Ascending aorta (tissue), 2 donors: ENCODE data around the gene MED4. TPM values are rescaled to one million over a fixed set of nuclear protein-coding genes. Genes with fewer than 3 reads are reported as not detected.

ENCODE experiments used
- DNase-seq, 2 donors: peaks; one replicate each; pipeline ENCODE4 v3.0.0-alpha.2; 2019; ENCODE audit warnings: low spot score in 2 of 2
- H3K27ac ChIP-seq, 2 donors: fragments of 200-600 bp; sonication (generic); one replicate each; pipeline ENCODE4 v1.5.1; 2016 to 2017; ENCODE audit warnings: mild to moderate bottlenecking in 1 of 2
- H3K27me3 ChIP-seq: fragments of 200-600 bp; sonication (generic); one replicate; pipeline ENCODE4 v1.5.1; 2017
- H3K36me3 ChIP-seq, 2 donors: fragments of 200-600 bp; sonication (generic); one replicate each; pipeline ENCODE4 v1.5.1; 2016
- H3K4me1 ChIP-seq, 2 donors: fragments of 200-600 bp; sonication (generic); one replicate each; pipeline ENCODE4 v1.5.1; 2016 to 2017; ENCODE audit warnings: mild to moderate bottlenecking in 1 of 2
- H3K4me3 ChIP-seq, 2 donors: fragments of 200-600 bp; sonication (generic); one replicate each; pipeline ENCODE4 v1.5.1; 2016 to 2017; ENCODE audit warnings: mild to moderate bottlenecking in 1 of 2
- H3K9me3 ChIP-seq, 2 donors: fragments of 200-600 bp; sonication (generic); one replicate each; pipeline ENCODE4 v1.5.1; 2016
- CTCF ChIP-seq, 3 experiments: fragments of 200-600 bp in 2 of 3; fragments of 450-650 bp in 1 of 3; sonication (generic) in 2 of 3; IDR thresholded peaks; one replicate each; pipeline ENCODE4 v1.5.1; 2016 to 2019; ENCODE audit warnings: antibody characterized with exemption in 3 of 3, mild to moderate bottlenecking in 1 of 3, moderate library complexity in 1 of 3
- intact Hi-C: fragments of 100-400 bp; cut with DNase I; formaldehyde crosslinking; loops from one replicate; pipeline ENCODE4 v1.15.1; 2023
- total RNA-seq: library from RNA; depleted of rRNA; stranded (reverse); fragments of >200 nt; gene quantifications from one replicate; pipeline ENCODE4 v1.1.0, GENCODE V29; 2016

The MED4 gene
- total RNA-seq, 1 donor from 2014 or later: 8.6 TPM

DNA sequence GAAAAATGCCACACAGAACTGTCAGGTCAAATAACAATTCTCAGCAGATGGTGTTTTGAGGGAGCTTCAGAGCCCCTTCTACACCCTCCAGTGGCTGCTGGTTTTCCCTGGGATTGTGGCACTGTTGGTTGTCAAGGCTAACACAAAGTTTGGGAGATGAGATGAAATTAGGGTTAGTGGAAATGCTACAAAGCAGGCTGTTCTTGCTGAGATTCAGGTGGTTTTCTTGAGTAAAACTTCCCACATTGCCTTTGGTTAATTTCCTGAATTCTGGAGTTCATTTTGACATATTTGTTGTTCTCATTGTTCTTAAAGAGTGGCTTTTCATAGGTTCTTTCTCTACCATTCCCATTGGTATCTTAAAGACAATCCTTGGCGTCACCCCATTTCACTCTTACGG lies 22.1 kb downstream of the MED4 start:
- peaks cover 63 to 97% of the 10 kb centered on the region in 2 donors for H3K36me3 ChIP-seq
- H3K4me3 ChIP-seq: no peak overlapping the region
- peaks cover 9 to 31% of the 10 kb centered on the region in 2 donors for H3K9me3 ChIP-seq
- H3K27ac ChIP-seq: no peak overlapping the region
- H3K4me1 ChIP-seq: no peaks in the 10 kb centered on the region
- no peaks in the 10 kb centered on the region for H3K27me3 ChIP-seq
- intact Hi-C loops: no loop called here
- DNase-seq: no peak
- no peak for TF ChIP-seq CTCF (IDR thresholded peaks at IDR 0.05)

DNA sequence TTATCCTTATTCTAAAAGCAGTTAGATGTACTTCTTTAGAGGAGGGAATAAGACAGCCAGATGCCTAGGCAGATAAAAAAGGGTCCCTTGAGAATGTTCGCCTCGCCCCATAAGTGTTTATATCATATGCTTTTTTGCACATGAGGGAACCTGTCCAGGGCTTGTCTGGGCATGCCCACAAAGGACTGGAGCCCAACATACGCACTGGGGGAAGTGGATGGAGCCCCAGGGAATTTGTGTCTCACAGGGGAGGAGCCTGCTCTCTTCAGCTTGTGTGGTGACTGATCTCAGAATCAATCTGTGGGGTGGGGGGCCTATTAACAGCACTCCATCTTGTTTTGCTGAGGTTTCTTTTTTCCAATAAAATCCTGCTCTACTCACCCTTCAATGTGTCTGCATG lies 22.6 kb downstream of the MED4 start:
- Histone ChIP-seq H3K36me3 (peaks cover 61 to 95% of the 10 kb centered on the region in 2 donors), H3K4me3 (no peak overlapping the region), H3K4me1 (no peaks in the 10 kb centered on the region), H3K27me3 (no peaks in the 10 kb centered on the region), H3K27ac (no peak overlapping the region), H3K9me3 (peaks cover 9 to 31% of the 10 kb centered on the region in 2 donors)
- intact Hi-C loops: no loop called here
- TF ChIP-seq CTCF (IDR thresholded peaks at IDR 0.05): no peak
- no peak for DNase-seq

GRCh38 chr13:48070942-48071341 lies 24.0 kb downstream of the MED4 start:
- H3K36me3 ChIP-seq: peaks cover 54 to 95% of the 10 kb centered on the region in 2 donors

DNA sequence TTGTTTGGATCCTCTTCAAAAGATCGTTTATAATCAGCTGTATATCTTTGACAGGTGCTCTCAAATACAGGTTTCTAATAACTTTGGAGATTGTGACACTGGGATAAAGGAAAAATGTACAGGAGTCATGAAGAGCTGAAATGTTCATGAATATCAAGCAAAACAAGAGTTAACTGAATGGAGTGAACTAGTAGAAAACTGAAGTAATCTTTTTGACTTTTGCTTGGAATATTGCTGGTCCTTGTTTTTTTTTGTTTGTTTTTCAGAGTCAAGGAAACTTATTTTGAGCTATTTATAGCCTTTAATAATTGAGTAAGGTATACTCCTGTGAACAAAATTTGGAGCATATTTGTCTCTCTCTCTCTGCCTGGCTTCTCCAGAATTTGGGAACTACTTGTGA lies 25.3 kb downstream of the MED4 start:
- Histone ChIP-seq H3K36me3 (peaks cover 47 to 85% of the 10 kb centered on the region in 2 donors), H3K27ac (no peak overlapping the region), H3K9me3 (peaks cover 9 to 31% of the 10 kb centered on the region in 2 donors), H3K4me1 (no peaks in the 10 kb centered on the region), H3K27me3 (no peaks in the 10 kb centered on the region), H3K4me3 (no peak overlapping the region)
- DNase-seq: no peak
- intact Hi-C loops: no loop called here
- no peak for TF ChIP-seq CTCF (IDR thresholded peaks at IDR 0.05)

More at GRCh38 chr13:48070942-48071341, 24.0 kb downstream of the MED4 start:
- Histone ChIP-seq H3K4me1 (no peaks in the 10 kb centered on the region), H3K4me3 (no peak overlapping the region), H3K27ac (no peak overlapping the region), H3K27me3 (no peaks in the 10 kb centered on the region), H3K9me3 (peaks cover 9 to 31% of the 10 kb centered on the region in 2 donors)
- TF ChIP-seq CTCF (IDR thresholded peaks at IDR 0.05): no peak
- no peak for DNase-seq
- intact Hi-C loops: no loop called here

GRCh38 chr13:48068952-48069351 lies 26.0 kb downstream of the MED4 start:
- Histone ChIP-seq H3K4me1 (no peaks in the 10 kb centered on the region), H3K9me3 (peaks cover 9 to 31% of the 10 kb centered on the region in 2 donors), H3K27ac (no peak overlapping the region), H3K36me3 (peaks cover 43 to 79% of the 10 kb centered on the region in 2 donors), H3K27me3 (no peaks in the 10 kb centered on the region), H3K4me3 (no peak overlapping the region)
- DNase-seq: no peak
- TF ChIP-seq CTCF (IDR thresholded peaks at IDR 0.05): no peak
- intact Hi-C loops: no loop called here

GRCh38 chr13:48068036-48068435 lies 26.9 kb downstream of the MED4 start:
- TF ChIP-seq CTCF (IDR thresholded peaks at IDR 0.05): no peak

More at GRCh38 chr13:48068036-48068435, 26.9 kb downstream of the MED4 start:
- Histone ChIP-seq H3K9me3 (peaks cover 9 to 31% of the 10 kb centered on the region in 2 donors), H3K27me3 (no peaks in the 10 kb centered on the region), H3K36me3 (peaks cover 34 to 70% of the 10 kb centered on the region in 2 donors), H3K4me1 (no peaks in the 10 kb centered on the region), H3K4me3 (no peak overlapping the region), H3K27ac (no peak overlapping the region)
- no peak for DNase-seq
- intact Hi-C loops: no loop called here
